Measurements from ENCODE around the gene C5AR2. TPM values are rescaled to one million over a fixed set of nuclear protein-coding genes. Genes with fewer than 3 reads are reported as not detected.

The C5AR2 gene
- polyA plus RNA-seq, 1 experiment: not detected

DNA sequence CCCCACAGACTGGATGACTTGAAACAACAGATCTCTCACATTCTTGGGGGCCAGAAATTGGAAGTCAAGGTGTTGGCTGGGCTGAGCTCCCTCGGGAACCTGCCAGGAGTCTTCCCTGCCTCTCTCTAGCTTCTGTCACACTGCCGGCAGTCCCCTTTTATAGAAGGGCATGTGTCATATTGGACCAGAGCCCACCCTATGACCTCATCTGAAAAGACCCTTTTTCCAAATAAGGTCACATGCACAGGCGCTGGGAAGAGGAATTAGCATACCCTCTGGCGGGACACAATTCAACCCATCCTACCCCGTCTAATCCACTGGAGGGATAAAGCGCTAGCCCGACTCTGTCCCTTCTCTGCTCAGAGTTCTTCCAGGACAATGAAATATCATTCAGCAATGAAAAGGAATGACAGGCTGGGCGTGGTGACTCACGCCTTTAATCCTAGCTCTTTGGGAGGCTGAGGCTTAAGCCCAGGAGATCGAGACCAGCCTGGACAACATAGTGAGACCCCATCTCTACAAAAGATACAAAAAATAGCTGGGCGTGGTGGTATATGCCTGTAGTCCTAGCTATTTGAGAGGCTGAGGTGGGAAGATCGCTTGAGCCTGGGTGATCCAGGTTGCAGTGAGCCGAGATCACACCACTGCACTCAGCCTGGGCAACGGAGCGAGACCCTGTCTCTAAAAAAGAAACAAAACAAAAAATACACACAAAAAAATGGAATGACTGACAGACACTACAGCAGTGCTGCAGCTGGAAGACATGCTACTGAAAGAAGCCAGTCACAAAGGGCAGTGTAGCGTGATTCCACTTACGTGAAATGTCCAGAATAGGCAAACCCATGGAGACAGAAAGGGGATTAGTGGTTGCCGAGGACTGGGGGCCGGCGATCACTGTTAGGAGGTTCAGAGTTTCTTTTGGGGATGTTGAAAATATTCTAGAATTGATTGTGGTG, 58.8 kb downstream of the C5AR2 start:
- POLR2A ChIA-PET: interaction anchor here (0.8 to 1.0 kb wide), 2 partner anchors 94 to 116 kb away, joined by 3 read pairs; partner anchors contain the start of gene INAFM1
- H3K27ac ChIP-seq (ENCODE audit: low read depth, low read length): no peak overlapping the region
- H3K27me3 ChIP-seq (ENCODE audit: control insufficient read depth, insufficient read depth, low read length): peaks cover 3% of the 10 kb centered on the region
- no peak for DNase-seq (ENCODE audit: low read depth, low spot score)
- no peak for TF ChIP-seq CTCF (IDR thresholded peaks at IDR 0.05; ENCODE audit: low read depth, low read length)
- H3K4me3 ChIP-seq (ENCODE audit: low read depth, low read length): no peak overlapping the region
- H3K9me3 ChIP-seq (ENCODE audit: control insufficient read depth, insufficient read depth, low read length): no peaks in the 10 kb centered on the region
- CTCF ChIA-PET: interaction anchor here (0.5 to 4.7 kb wide), 23 partner anchors 9 to 180 kb away, joined by 3 to 121 read pairs (median 5); partner anchors contain the start of genes DHX34 and MEIS3

DNA sequence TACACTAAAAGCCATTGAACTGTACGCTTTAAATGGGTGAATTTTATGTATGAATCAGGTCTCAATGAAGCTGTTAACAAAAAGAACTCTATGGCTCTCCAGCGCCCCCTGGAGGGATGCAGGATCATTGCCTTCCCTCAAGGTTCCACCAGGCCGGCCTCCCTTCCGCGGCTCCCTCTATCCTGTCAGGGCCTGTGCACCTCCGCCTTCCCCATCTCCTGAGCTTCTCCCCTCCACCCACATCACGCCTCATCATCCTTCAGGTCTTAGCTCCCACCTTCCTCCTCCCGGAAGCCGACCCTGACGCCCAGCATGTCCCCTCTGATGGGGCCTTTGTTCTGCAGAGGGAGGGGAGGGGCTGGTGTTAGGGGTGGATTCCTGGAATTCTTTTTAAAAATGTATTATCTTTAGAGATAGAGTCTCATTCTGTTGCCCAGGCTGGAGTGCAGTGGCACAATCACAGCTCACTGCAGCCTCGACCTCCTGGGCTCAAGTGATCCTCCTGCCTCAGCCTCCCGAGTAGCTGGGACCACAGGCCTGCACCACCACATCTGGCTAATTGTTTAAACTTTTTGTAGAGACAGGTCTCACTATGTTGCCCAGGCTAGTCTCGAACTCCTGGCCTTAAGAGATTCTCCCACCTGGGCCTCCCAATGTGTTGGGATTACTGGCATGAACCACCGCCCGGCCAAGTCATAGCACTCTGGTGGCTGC, 59.7 kb downstream of the C5AR2 start:
- peak; percentile 93 for TF ChIP-seq CTCF (IDR thresholded peaks at IDR 0.05; ENCODE audit: low read depth, low read length)

More for the DNA sequence above, 59.7 kb downstream of the C5AR2 start:
- ChIA-PET POLR2A (interaction anchor here (0.8 to 1.0 kb wide), 2 partner anchors 95 to 117 kb away, joined by 3 read pairs; partner anchors contain the start of gene INAFM1), CTCF (interaction anchor here (0.5 to 4.7 kb wide), 28 partner anchors 8 to 377 kb away, joined by 3 to 121 read pairs (median 5); partner anchors contain the start of genes C5AR1, DHX34 and MEIS3)
- Histone ChIP-seq H3K27me3 (ENCODE audit: control insufficient read depth, insufficient read depth, low read length) (peaks cover 3% of the 10 kb centered on the region), H3K4me3 (ENCODE audit: low read depth, low read length) (no peak overlapping the region), H3K9me3 (ENCODE audit: control insufficient read depth, insufficient read depth, low read length) (no peaks in the 10 kb centered on the region), H3K27ac (ENCODE audit: low read depth, low read length) (no peak overlapping the region)
- DNase-seq (ENCODE audit: low read depth, low spot score): peak; percentile 23

Other genes starting within 250 kb of the C5AR2 start
- 4.9 and 7.3 TPM in 2 replicates for gene ZC3H4, start 218.4 kb upstream of the C5AR2 start, polyA plus RNA-seq (2011; rRNA removed)
- 142 and 165 TPM in 2 replicates for gene SAE1, start 201.3 kb upstream of the C5AR2 start, polyA plus RNA-seq (2011; rRNA removed)
- 3.6 and 4.4 TPM in 2 replicates for gene BBC3, start 101.0 kb upstream of the C5AR2 start, polyA plus RNA-seq (2011; rRNA removed)
- 5.0 and 6.6 TPM in 2 replicates for gene CCDC9, start 75.7 kb upstream of the C5AR2 start, polyA plus RNA-seq (2011; rRNA removed)
- gene INAFM1, start 57.3 kb upstream of the C5AR2 start, polyA plus RNA-seq (2011; rRNA removed): 2.4 and 5.0 TPM in 2 replicates
- 0.50 and 0.53 TPM in 2 replicates for gene C5AR1, start 22.3 kb upstream of the C5AR2 start, polyA plus RNA-seq (2011; rRNA removed)
- 4.2 and 6.0 TPM in 2 replicates for gene DHX34, start 17.1 kb downstream of the C5AR2 start, polyA plus RNA-seq (2011; rRNA removed)
- 21.6 and 27.2 TPM in 2 replicates for gene MEIS3, start 87.4 kb downstream of the C5AR2 start, polyA plus RNA-seq (2011; rRNA removed)
- gene SLC8A2, start 139.7 kb downstream of the C5AR2 start, polyA plus RNA-seq (2011; rRNA removed): 0.05 TPM in 1 of 2 replicates, not detected in the other
- gene KPTN, start 152.0 kb downstream of the C5AR2 start, polyA plus RNA-seq (2011; rRNA removed): 5.7 and 7.4 TPM in 2 replicates
- gene NAPA, start 182.9 kb downstream of the C5AR2 start, polyA plus RNA-seq (2011; rRNA removed): 84.1 and 102 TPM in 2 replicates
- gene ZNF541, start 241.0 kb downstream of the C5AR2 start, polyA plus RNA-seq (2011; rRNA removed): not detected in 2 replicates